ENCODE measurements around the gene MYO15A. TPM values are rescaled to one million over a fixed set of nuclear protein-coding genes. Genes with fewer than 3 reads are reported as not detected.

Gene MYO15A
- total RNA-seq, 1 donor from 2014 or later = 2.0 TPM

GRCh38 chr17:18158022-18158600, 49.6 kb downstream of the MYO15A start:
- DNase-seq (ENCODE audit: low spot score in 2 of 2) = peak; percentile 77 to 95
- intact Hi-C loops (cut with DNase I) = loop anchor here (1.0 kb wide), 1 partner anchor 25 kb away; the partner anchor contains the start of gene ALKBH5
- no peak for TF ChIP-seq CTCF (IDR thresholded peaks at IDR 0.05)
- Histone ChIP-seq H3K36me3 (no peaks in the 10 kb centered on the region), H3K4me3 (peak overlapping the region; percentile 49 to 61), H3K9me3 (no peaks in the 10 kb centered on the region), H3K4me1 (peaks cover 0 to 8% of the 10 kb centered on the region in 2 donors), H3K27me3 (no peaks in the 10 kb centered on the region), H3K27ac (peak overlapping the region; percentile 64 to 65)

DNA sequence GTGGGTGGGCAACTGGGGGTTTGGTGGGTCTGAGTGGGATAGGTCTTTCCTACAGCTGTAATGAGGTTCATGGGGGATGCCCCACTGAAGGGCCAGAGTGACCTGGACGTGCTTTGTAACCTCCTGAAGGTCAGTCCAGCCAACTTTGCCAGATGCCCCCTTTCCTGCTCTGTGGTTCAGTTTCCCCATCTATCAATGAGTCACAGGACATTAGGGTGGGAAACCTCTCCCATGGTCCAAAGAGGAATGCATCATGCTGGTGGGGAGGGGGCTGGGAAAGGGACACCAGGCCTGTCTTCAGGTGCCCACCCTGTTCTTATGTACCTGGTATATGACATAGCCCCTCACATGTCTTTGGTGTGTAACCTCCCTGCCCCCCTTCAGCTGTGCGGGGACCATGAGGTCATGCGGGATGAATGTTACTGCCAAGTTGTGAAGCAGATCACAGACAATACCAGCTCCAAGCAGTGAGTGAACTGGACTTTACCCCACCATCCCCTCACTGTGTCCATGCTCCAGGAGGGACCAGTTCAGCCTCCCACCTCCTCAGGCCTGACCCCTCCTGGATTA, 51.1 kb downstream of the MYO15A start:
- Histone ChIP-seq H3K4me1 (peaks cover 0 to 6% of the 10 kb centered on the region in 2 donors), H3K27me3 (no peaks in the 10 kb centered on the region), H3K36me3 (no peaks in the 10 kb centered on the region), H3K4me3 (no peak overlapping the region), H3K9me3 (no peaks in the 10 kb centered on the region), H3K27ac (no peak overlapping the region)
- no peak for TF ChIP-seq CTCF (IDR thresholded peaks at IDR 0.05)
- DNase-seq (ENCODE audit: low spot score in 2 of 2) = no peak
- intact Hi-C loops (cut with DNase I) = no loop called here

DNA sequence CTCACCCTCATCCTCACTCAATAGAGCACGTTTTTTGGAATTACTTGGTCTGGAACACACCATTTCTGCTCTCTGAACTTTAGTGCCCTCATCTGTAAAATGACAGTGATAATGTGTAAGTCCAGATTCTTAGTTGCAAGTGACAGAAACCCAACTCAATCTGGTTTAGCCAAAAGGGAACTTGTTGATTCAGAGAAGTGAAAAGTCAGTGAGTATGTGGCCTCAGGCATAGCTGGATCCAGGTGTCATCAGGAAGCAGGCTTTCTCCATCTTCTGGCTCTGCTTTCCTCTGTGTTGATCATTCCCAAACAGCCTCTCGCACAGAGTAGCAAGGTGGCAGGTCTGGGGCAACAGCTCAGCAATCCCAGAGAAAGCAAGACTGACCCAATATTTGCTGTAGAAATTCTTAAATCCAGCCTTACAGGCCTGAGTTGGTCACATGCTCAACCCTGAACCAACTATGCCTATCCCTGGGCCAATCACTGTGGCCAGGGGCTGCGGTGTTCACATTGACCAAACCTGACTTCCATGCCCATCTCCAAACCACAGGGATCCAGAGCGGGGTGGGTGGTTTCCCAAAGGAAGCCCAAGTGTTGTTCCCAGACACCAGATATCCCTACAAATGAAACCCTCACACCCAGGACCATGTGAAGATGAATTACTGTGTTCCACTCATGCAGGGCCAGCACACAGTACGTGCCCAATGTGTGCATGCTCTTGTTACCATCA, 51.7 kb downstream of the MYO15A start:
- H3K4me1 ChIP-seq = peaks cover 0 to 6% of the 10 kb centered on the region in 2 donors
- DNase-seq (ENCODE audit: low spot score in 2 of 2) = no peak
- H3K4me3 ChIP-seq = no peak overlapping the region
- no peaks in the 10 kb centered on the region for H3K9me3 ChIP-seq
- H3K36me3 ChIP-seq = no peaks in the 10 kb centered on the region
- H3K27me3 ChIP-seq = no peaks in the 10 kb centered on the region
- intact Hi-C loops (cut with DNase I) = no loop called here
- no peak for TF ChIP-seq CTCF (IDR thresholded peaks at IDR 0.05)
- no peak overlapping the region for H3K27ac ChIP-seq

DNA sequence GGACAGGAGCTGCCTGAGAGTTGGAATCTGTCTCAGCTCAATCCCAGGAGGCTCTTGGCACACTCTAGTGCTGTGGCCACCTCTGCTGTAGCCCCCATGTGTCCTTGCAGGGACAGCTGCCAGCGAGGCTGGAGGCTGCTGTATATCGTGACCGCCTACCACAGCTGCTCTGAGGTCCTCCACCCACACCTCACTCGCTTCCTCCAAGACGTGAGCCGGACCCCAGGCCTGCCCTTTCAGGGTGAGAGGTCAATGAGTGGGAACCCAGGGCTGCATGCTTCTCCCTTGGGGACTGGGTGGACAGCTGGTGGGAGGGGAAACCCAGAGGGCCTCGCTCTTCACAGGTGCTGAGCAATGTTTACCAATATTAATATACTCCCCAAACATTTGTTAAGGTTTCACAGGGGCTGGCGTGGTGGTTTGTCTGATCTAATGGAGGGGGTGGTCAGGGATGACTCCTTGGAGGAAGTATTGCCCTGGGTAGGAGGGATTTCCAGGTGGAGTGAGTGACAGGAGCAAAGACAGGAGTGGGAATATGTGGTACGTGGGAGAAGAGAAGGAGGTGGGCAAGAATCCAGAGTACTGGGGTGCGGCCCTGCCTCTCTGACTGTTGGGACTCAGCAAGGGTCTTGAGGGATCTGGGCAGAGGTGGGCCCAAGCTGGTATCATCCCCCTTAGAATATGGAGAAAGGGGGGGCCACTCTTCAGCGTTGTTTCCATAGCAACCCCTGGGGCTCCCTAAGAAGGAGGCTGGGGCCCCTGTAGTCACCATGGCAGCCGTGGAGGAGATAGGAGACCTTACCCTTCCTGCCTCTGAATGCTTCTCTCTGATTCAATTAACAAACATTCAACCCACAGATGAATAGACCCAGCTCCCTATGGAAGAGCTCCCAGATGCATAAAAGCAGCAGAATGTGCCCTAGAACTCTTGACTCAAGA, 52.9 kb downstream of the MYO15A start:
- intact Hi-C loops (cut with DNase I) = no loop called here
- no peaks in the 10 kb centered on the region for H3K9me3 ChIP-seq
- H3K4me3 ChIP-seq = no peak overlapping the region
- no peaks in the 10 kb centered on the region for H3K27me3 ChIP-seq
- DNase-seq (ENCODE audit: low spot score in 2 of 2) = no peak
- no peak for TF ChIP-seq CTCF (IDR thresholded peaks at IDR 0.05)
- peaks cover 0 to 6% of the 10 kb centered on the region in 2 donors for H3K4me1 ChIP-seq
- H3K27ac ChIP-seq = no peak overlapping the region
- no peaks in the 10 kb centered on the region for H3K36me3 ChIP-seq

DNA sequence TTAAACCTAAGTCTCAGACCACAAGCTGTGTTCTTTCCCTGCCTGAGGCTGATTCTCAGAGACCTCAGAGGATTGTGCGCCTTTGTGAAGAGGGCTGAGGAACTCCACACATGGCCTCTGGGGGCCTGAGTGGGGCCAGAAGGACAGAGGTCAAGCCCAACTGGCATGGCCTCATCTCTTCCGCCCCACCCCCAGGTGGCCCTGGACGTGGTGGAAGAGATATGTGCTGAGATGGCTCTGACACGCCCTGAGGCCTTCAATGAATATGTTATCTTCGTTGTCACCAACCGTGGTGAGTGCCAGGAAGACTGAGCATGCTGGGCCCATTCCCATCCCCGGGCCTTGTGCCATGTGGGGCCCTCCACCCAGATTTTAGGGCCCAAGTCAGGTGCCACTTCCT, 55.0 kb downstream of the MYO15A start:
- H3K4me1 ChIP-seq = peaks cover 0 to 4% of the 10 kb centered on the region in 2 donors
- TF ChIP-seq CTCF (IDR thresholded peaks at IDR 0.05) = no peak
- no peaks in the 10 kb centered on the region for H3K27me3 ChIP-seq
- DNase-seq (ENCODE audit: low spot score in 2 of 2) = no peak
- no peaks in the 10 kb centered on the region for H3K36me3 ChIP-seq
- H3K9me3 ChIP-seq = no peaks in the 10 kb centered on the region
- intact Hi-C loops (cut with DNase I) = no loop called here
- H3K27ac ChIP-seq = no peak overlapping the region
- H3K4me3 ChIP-seq = no peak overlapping the region
